ENCODE results near the gene UBALD2. TPM values are rescaled to one million over a fixed set of nuclear protein-coding genes. Genes with fewer than 3 reads are reported as not detected.

Gene UBALD2
- total RNA-seq, 3 donors from 2014 or later, result 11.1 to 15.1 (median 13.0) TPM

DNA sequence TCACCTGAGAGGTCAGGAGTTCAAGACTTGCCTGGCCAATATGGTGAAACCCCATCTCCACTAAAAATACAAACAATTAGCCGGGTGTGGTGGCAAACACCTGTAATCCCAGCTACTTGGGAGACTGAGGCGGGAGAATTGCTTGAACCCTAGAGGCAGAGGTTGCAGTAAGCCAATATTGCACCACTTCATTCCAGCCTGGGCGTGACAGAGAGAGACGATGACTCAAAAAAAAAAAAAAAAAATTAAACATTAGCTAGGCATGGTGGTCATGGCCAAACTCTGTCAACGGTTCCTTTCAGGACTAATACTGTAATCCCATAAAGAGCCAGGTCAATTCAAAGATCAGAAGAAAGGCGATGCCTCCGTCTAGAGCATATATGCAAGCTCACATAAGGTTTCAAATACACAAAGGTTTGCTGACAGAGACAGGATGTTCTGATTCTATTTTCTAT lies 27.3 kb upstream of the UBALD2 start:
- intact Hi-C loops (cut with DNase I; ENCODE audit: low total_unique reads), result no loop called here
- Histone ChIP-seq H3K4me3 (no peak overlapping the region), H3K27me3 (no peaks in the 10 kb centered on the region), H3K4me1 (peaks cover 0 to 4% of the 10 kb centered on the region in 2 donors), H3K27ac (no peak overlapping the region), H3K9me3 (no peaks in the 10 kb centered on the region), H3K36me3 (no peaks in the 10 kb centered on the region)
- DNase-seq (ENCODE audit: low spot score in 2 of 2), result peak in 1 of 2 donors; percentile 12
- TF ChIP-seq POLR2AphosphoS5 (IDR thresholded peaks at IDR 0.05) (no peak), POLR2A (IDR thresholded peaks at IDR 0.05) (no peak)
- TF ChIP-seq, protein P1, sequence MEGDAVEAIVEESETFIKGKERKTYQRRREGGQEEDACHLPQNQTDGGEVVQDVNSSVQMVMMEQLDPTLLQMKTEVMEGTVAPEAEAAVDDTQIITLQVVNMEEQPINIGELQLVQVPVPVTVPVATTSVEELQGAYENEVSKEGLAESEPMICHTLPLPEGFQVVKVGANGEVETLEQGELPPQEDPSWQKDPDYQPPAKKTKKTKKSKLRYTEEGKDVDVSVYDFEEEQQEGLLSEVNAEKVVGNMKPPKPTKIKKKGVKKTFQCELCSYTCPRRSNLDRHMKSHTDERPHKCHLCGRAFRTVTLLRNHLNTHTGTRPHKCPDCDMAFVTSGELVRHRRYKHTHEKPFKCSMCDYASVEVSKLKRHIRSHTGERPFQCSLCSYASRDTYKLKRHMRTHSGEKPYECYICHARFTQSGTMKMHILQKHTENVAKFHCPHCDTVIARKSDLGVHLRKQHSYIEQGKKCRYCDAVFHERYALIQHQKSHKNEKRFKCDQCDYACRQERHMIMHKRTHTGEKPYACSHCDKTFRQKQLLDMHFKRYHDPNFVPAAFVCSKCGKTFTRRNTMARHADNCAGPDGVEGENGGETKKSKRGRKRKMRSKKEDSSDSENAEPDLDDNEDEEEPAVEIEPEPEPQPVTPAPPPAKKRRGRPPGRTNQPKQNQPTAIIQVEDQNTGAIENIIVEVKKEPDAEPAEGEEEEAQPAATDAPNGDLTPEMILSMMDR (IDR thresholded peaks at IDR 0.05), result no peak

DNA sequence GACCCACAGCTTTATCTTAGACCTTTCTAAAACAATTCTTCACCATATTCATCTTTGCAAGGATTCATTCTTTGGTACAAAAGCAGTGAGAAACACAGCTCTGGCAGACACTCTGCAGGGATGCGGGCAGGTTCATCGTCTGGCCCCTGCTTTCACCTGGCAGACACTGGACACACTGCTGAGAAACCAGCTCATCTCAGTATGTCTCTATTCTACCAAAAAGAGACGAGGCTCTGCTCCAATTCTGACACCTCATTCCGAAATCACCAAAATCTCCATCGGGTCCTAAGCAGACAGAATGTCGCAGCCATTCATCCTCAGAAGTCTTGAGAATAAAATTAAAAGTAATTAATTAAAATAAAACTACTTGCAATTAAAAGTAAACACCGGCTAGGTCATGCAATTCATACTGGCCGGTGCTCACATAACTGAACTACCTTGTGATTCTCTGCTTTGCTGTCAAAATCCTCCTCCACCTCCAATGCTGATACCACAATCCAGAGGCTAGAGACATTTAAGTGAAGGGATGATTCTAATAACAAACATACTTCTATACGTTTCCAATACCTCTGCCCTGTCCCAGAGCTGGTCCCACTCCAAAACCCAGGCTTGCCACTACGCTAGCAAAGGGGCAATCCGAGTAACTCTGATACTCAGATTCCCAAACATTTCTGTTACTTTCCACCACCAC lies 26.2 kb upstream of the UBALD2 start:
- Histone ChIP-seq H3K27me3 (no peaks in the 10 kb centered on the region), H3K4me3 (peak overlapping the region in 2 of 3 donors; percentile 66 to 71), H3K4me1 (peaks cover 0 to 4% of the 10 kb centered on the region in 2 donors), H3K36me3 (no peaks in the 10 kb centered on the region), H3K27ac (no peak overlapping the region), H3K9me3 (no peaks in the 10 kb centered on the region)
- intact Hi-C loops (cut with DNase I; ENCODE audit: low total_unique reads), result no loop called here
- DNase-seq (ENCODE audit: low spot score in 2 of 2), result no peak
- TF ChIP-seq POLR2AphosphoS5 (IDR thresholded peaks at IDR 0.05), result no peak

DNA sequence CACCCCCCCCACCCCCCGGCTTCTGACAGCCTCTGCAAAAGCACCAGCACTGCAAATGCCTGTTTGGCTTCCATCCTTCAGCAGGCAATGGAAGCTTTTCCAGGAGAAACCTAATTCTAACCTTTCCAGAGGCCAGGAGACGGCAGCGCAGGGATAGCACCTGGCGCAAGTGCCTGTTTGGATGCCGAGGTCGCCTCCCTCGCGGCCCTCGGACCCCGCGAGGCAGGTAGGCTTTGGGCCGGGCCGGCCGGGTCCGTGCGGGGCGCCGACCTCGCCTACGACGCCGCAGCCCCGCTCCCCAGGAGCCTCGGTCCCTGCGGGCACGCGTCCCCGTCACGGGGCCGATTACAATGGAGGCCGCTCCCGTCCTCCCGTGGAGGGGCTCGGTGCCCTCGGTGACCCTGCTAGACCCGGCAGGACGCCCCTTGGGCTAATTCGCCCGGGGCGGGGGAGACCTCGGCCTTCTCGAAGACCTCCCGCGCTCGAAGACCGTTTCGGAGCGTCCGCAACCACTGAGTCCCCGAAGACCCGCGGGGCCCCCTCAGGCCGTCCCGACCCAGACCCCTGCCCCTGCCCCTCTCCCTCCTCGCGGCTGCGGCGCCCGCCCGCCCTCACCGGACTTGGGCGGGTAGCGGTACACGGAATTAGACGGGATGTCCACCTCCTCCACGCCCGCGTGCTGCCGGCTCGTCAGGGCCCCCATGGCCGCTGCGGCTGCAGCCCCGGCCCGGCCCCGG lies 25.4 kb upstream of the UBALD2 start:
- H3K27ac ChIP-seq, result peak overlapping the region in 1 of 2 donors; percentile 16
- intact Hi-C loops (cut with DNase I; ENCODE audit: low total_unique reads), result no loop called here
- peak in 1 of 2 donors; percentile 16 for DNase-seq (ENCODE audit: low spot score in 2 of 2)

GRCh38 chr17:76240461-76241203 lies 24.5 kb upstream of the UBALD2 start, which contains the start of gene RNF157:
Gene RNF157, minus strand, starts transcription at chr17:76240493. Its CDS starts 253 bp downstream, at chr17:76240240.
- TF ChIP-seq POLR2AphosphoS5 (IDR thresholded peaks at IDR 0.05), result peak in 2 of 3 donors; percentile 19 to 44
- TF ChIP-seq, protein P1 (IDR thresholded peaks at IDR 0.05), result no peak
- no peaks in the 10 kb centered on the region for H3K27me3 ChIP-seq
- DNase-seq (ENCODE audit: low spot score in 2 of 2), result peak in 1 of 2 donors; percentile 30
- no peaks in the 10 kb centered on the region for H3K9me3 ChIP-seq
- intact Hi-C loops (cut with DNase I; ENCODE audit: low total_unique reads), result no loop called here
- H3K4me1 ChIP-seq, result peaks cover 0 to 4% of the 10 kb centered on the region in 2 donors
- peak within 1 kb of the TSS; percentile 28 to 52 for H3K27ac ChIP-seq
- H3K4me3 ChIP-seq, result peak within 1 kb of the TSS; percentile 43 to 71 (median 66)
- no peaks in the 10 kb centered on the region for H3K36me3 ChIP-seq

More for the DNA sequence above, 25.4 kb upstream of the UBALD2 start:
- Histone ChIP-seq H3K27me3 (no peaks in the 10 kb centered on the region), H3K4me3 (peak overlapping the region; percentile 34 to 71 (median 66)), H3K9me3 (no peaks in the 10 kb centered on the region), H3K4me1 (peaks cover 0 to 4% of the 10 kb centered on the region in 2 donors), H3K36me3 (no peaks in the 10 kb centered on the region)
- TF ChIP-seq POLR2AphosphoS5 (IDR thresholded peaks at IDR 0.05), result no peak
- TF ChIP-seq, protein P1 (IDR thresholded peaks at IDR 0.05), result no peak
- TF ChIP-seq POLR2A (IDR thresholded peaks at IDR 0.05), result no peak

DNA sequence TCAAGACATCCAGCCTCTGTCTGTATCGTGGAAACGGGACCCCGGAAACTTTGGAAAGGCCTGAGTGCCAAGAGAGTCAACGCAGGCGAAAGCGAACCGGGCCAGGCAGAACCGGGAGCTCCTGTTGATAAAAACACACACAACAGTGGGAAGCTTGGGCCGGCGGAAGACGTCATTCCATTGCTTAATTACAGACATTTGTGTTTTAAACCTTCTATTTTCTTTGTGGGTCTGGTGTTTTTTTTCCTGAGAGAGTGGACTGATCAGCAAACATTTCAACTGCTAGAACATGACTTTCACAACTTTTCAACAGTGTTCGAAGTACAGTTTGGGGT lies 24.0 kb upstream of the UBALD2 start:
- H3K9me3 ChIP-seq, result no peaks in the 10 kb centered on the region
- no peaks in the 10 kb centered on the region for H3K36me3 ChIP-seq
- DNase-seq (ENCODE audit: low spot score in 2 of 2), result no peak
- H3K27me3 ChIP-seq, result no peaks in the 10 kb centered on the region
- peaks cover 0 to 4% of the 10 kb centered on the region in 2 donors for H3K4me1 ChIP-seq
- H3K27ac ChIP-seq, result peak overlapping the region; percentile 28 to 52
- no peak for TF ChIP-seq POLR2A (IDR thresholded peaks at IDR 0.05)
- TF ChIP-seq, protein P1 (IDR thresholded peaks at IDR 0.05), result no peak
- no peak for TF ChIP-seq POLR2AphosphoS5 (IDR thresholded peaks at IDR 0.05)
- intact Hi-C loops (cut with DNase I; ENCODE audit: low total_unique reads), result no loop called here
- H3K4me3 ChIP-seq, result peak overlapping the region; percentile 43 to 71 (median 66)

Data from breast epithelium (tissue), 4 donors.